Lung (tissue), 12 donors: ENCODE measurements around the gene AKR1B15. TPM values are rescaled to one million over a fixed set of nuclear protein-coding genes. Genes with fewer than 3 reads are reported as not detected.

Source experiments
- ATAC-seq: fragments of 200-7000 bp; cut with Tn5 transposase; one replicate; pipeline ENCODE4 v1.9.1; 2020; ENCODE audit warnings: moderate number of reproducible peaks; ENCODE audit not compliant: insufficient read depth, low FRiP score
- DNase-seq, 3 donors: peaks; one replicate each; pipeline ENCODE4 v3.0.0-alpha.2; 2013 to 2017
- H3K27ac ChIP-seq, 2 donors: one replicate each; pipeline ENCODE4 v1.5.1; 2013; ENCODE audit warnings: mild to moderate bottlenecking in 2 of 2, moderate library complexity in 2 of 2, control low read depth in 1 of 2, inconsistent platforms in 1 of 2, low read depth in 1 of 2, low read length in 1 of 2
- H3K27me3 ChIP-seq, 3 donors: one replicate each; pipeline ENCODE4 v1.5.1; 2013; ENCODE audit warnings: low read length in 2 of 3; ENCODE audit not compliant: control insufficient read depth in 3 of 3, insufficient read depth in 3 of 3
- H3K36me3 ChIP-seq, 4 donors: one replicate each; pipeline ENCODE4 v1.5.1; 2013; ENCODE audit warnings: low read length in 4 of 4, mild to moderate bottlenecking in 1 of 4, moderate library complexity in 1 of 4; ENCODE audit not compliant: control insufficient read depth in 4 of 4, insufficient read depth in 4 of 4
- H3K4me1 ChIP-seq, 5 donors: one replicate each; pipeline ENCODE4 v1.5.1; 2013; ENCODE audit warnings: low read length in 5 of 5, mild to moderate bottlenecking in 2 of 5, moderate library complexity in 1 of 5; ENCODE audit not compliant: control insufficient read depth in 5 of 5, insufficient read depth in 5 of 5
- H3K4me3 ChIP-seq: one replicate; pipeline ENCODE4 v1.5.1; 2013; ENCODE audit warnings: mild to moderate bottlenecking, control low read depth, moderate library complexity
- H3K9ac ChIP-seq, 2 donors: one replicate each; pipeline ENCODE4 v1.5.1; 2013; ENCODE audit warnings: low read length in 2 of 2, control low read depth in 1 of 2; ENCODE audit not compliant: insufficient read depth in 1 of 2
- H3K9me3 ChIP-seq, 4 donors: one replicate each; pipeline ENCODE4 v1.5.1; 2013; ENCODE audit warnings: low read length in 3 of 4, mild to moderate bottlenecking in 1 of 4, moderate library complexity in 1 of 4; ENCODE audit not compliant: control insufficient read depth in 4 of 4, insufficient read depth in 3 of 4
- CTCF ChIP-seq: IDR thresholded peaks from 2 replicates; pipeline ENCODE4 v1.5.1; 2012; ENCODE audit warnings: mild to moderate bottlenecking; ENCODE audit errors: control extremely low read depth, extremely low read depth
- WGBS, 2 donors: extraction: QIAGEN DNeasy Blood & Tissue Kit; methylation state at CpG; one replicate each; pipeline ENCODE4 v1.1.7; 2013; 5-methylcytosine and 5-hydroxymethylcytosine counted together
- polyA plus RNA-seq, 2 donors: library from polyadenylated mRNA; stranded (reverse); fragments of 200-250 nt; gene quantifications; one replicate each; pipeline ENCODE4 v1.2.1, GENCODE V29; 2013
- total RNA-seq, 2 donors: library from RNA; depleted of rRNA in 1 of 2; stranded (reverse); fragments of >200 nt in 1 of 2; gene quantifications; one replicate each; pipeline ENCODE4 v1.2.1, GENCODE V29; 2014 to 2021
- donor health status: control.
- donor health status: control.
- donor health status: Bipolar disorder and iron deficiency.
- donor health status: healthy.
- donor health status: DM: yes; HTN: yes; CAD: no.

Gene AKR1B15
- total and polyA plus RNA-seq, 4 donors, result not detected

DNA sequence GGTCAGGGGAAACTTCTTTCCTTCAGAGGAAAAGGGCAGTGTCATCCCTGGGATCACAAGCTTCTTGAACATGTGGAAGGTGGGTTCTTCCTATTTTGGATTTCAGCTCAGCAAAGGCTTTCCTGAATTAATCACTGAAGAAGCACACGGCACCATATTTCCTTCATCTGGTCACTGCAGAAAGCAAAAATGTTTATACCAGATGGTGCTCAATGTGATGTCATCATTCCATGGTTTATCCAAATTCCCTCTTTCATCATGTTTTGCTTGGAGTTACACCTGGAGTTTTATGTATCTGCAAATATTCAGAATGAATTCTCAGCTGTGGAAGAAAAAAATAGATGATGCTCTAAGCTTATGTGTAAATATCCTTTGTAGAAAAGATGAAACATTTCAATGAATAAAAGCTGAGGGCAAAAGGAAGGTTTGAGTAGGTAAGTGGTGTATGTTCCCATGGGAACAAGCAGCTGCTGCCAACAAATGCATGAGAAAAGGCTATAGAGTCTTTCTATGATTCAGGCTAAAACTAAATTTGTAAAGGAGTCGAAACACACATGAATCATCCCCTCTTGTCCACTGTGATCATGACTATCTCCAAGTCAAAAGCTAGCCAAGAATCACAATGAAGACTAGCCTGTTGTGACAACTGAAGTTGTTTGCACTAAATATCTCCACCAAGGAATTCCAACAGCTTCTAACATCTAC, 70.9 kb downstream of the AKR1B15 start:
- no peak overlapping the region for H3K9ac ChIP-seq
- ATAC-seq (no peak), DNase-seq (no peak)
- H3K4me3 ChIP-seq, result no peak overlapping the region
- TF ChIP-seq CTCF, result no peak
- H3K9me3 ChIP-seq, result no peaks in the 10 kb centered on the region
- H3K4me1 ChIP-seq, result peaks cover 0 to 2% (median 0%) of the 10 kb centered on the region in 5 donors
- no peaks in the 10 kb centered on the region for H3K36me3 ChIP-seq
- no peak overlapping the region for H3K27ac ChIP-seq
- peaks cover 0 to 9% (median 4%) of the 10 kb centered on the region in 3 donors for H3K27me3 ChIP-seq
- 75 to 78% methylated on average over 2 of the region's 2 CpGs for WGBS, 2 donors

DNA sequence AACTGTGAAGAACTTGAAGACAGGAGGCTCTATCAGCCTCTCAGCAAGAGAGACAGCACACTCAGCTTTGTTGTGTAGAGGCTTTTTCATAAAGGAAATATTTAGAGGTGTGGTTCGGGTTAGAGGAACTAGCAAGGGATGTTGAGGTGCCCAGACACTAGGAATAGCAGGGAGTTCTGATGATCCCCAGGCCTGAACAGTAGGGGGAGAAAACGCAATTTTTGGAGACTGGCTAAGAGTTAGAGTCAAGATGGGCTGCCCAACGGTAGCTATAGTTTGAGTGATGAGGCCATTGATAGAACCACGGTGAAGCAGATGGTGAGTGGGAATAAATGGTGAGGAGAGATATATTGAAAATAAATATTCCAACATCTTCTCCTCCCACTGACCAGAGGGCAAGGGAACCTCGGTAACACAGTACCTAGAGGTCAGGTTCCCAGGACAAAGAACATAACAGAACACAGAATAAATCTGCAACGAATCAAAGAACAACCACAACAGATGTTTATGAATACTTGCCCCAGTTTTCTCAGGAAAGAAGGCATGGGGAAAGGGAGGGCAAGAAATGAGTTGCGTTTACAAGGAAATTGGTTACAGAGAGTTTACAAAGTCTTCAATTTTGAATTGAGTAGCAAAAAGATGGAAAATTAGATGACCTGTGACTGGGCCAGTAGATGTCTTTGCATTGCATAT, 73.5 kb downstream of the AKR1B15 start:
- TF ChIP-seq CTCF, result no peak

GRCh38 chr7:134623193-134623592, 74.3 kb downstream of the AKR1B15 start:
- Histone ChIP-seq H3K36me3 (no peaks in the 10 kb centered on the region), H3K27me3 (peaks cover 0 to 19% (median 9%) of the 10 kb centered on the region in 3 donors), H3K4me3 (no peak overlapping the region), H3K27ac (no peak overlapping the region), H3K9ac (no peak overlapping the region), H3K9me3 (no peaks in the 10 kb centered on the region), H3K4me1 (peaks cover 0 to 2% (median 0%) of the 10 kb centered on the region in 5 donors)
- DNase-seq (no peak), ATAC-seq (no peak)
- 83 to 91% methylated on average over 2 of the region's 2 CpGs for WGBS, 2 donors
- no peak for TF ChIP-seq CTCF

More for the DNA sequence above, 73.5 kb downstream of the AKR1B15 start:
- Histone ChIP-seq H3K27me3 (peaks cover 0 to 16% (median 7%) of the 10 kb centered on the region in 3 donors), H3K4me3 (no peak overlapping the region), H3K9me3 (no peaks in the 10 kb centered on the region), H3K9ac (no peak overlapping the region), H3K36me3 (no peaks in the 10 kb centered on the region), H3K4me1 (peaks cover 0 to 2% (median 0%) of the 10 kb centered on the region in 5 donors), H3K27ac (no peak overlapping the region)
- no peak for ATAC-seq
- no peak for DNase-seq
- 80 to 85% methylated on average over 7 of the region's 7 CpGs for WGBS, 2 donors
